G401 (cell line): ENCODE data around the gene TNFRSF25. TPM values are rescaled to one million over a fixed set of nuclear protein-coding genes. Genes with fewer than 3 reads are reported as not detected.
"Not testable (repeated sequence)": the region's sequence is repeated elsewhere in the genome, so short reads cannot be mapped to it uniquely, and the experiment has no call there.

Source experiments
- DNase-seq: peaks from one replicate; pipeline ENCODE4 v3.0.0-alpha.2; 2015; ENCODE audit warnings: low spot score
- in situ Hi-C: cut with HindIII; loops from 2 replicates; pipeline ENCODE4 v1.10.0; 2016; ENCODE audit warnings: low sequenced_read_pairs, mixed read lengths
- total RNA-seq: library from RNA; depleted of rRNA; stranded (reverse); fragments of >200 nt; shearing (Covaris generic); gene quantifications from 2 replicates; pipeline ENCODE4 v1.2.3, GENCODE V29; 2014

Gene TNFRSF25
- total RNA-seq, 1 experiment from 2014 or later = 4.9 TPM

- DNase-seq = no peak
- in situ Hi-C loops = no loop called here
These were observed 38.1 kb upstream of the TNFRSF25 start for GRCh38 chr1:6503884-6504602.

- in situ Hi-C loops = no loop called here
- no peak for DNase-seq
These were observed 36.3 kb upstream of the TNFRSF25 start for GRCh38 chr1:6502000-6502891.

- DNase-seq = no peak
- in situ Hi-C loops = no loop called here
These were observed 35.4 kb upstream of the TNFRSF25 start for GRCh38 chr1:6501279-6501813.

GRCh38 chr1:6500544-6501278 lies 34.7 kb upstream of the TNFRSF25 start:
- in situ Hi-C loops = no loop called here
- DNase-seq = no peak

GRCh38 chr1:6499296-6499695 lies 33.3 kb upstream of the TNFRSF25 start:
- in situ Hi-C loops = no loop called here
- DNase-seq = no peak

- in situ Hi-C loops = no loop called here
- no peak for DNase-seq
These were observed 32.7 kb upstream of the TNFRSF25 start for GRCh38 chr1:6498576-6499111.

- in situ Hi-C loops = no loop called here
- no peak for DNase-seq
These were observed 32.0 kb upstream of the TNFRSF25 start for GRCh38 chr1:6497867-6498575.

GRCh38 chr1:6497215-6497866 lies 31.4 kb upstream of the TNFRSF25 start:
- DNase-seq = peak; percentile 79
- in situ Hi-C loops = no loop called here

GRCh38 chr1:6496890-6497214 lies 30.9 kb upstream of the TNFRSF25 start:
- in situ Hi-C loops = no loop called here
- DNase-seq = no peak

- DNase-seq = peak; percentile 50
- in situ Hi-C loops = no loop called here
These were observed 30.4 kb upstream of the TNFRSF25 start for GRCh38 chr1:6496365-6496721.

- DNase-seq = peak; percentile 87
- in situ Hi-C loops = no loop called here
These were observed 29.8 kb upstream of the TNFRSF25 start for GRCh38 chr1:6495540-6496364.

- DNase-seq = peak; percentile 79
- in situ Hi-C loops = no loop called here
These were observed 29.1 kb upstream of the TNFRSF25 start for GRCh38 chr1:6495041-6495441.

GRCh38 chr1:6494627-6495026 lies 28.7 kb upstream of the TNFRSF25 start:
- DNase-seq = peak; percentile 58

GRCh38 chr1:6493834-6494223 lies 27.9 kb upstream of the TNFRSF25 start:
- DNase-seq, in situ Hi-C loops: not testable (repeated sequence)

More at GRCh38 chr1:6494627-6495026, 28.7 kb upstream of the TNFRSF25 start:
- in situ Hi-C loops = no loop called here

- DNase-seq = no peak
- in situ Hi-C loops = no loop called here
These were observed 26.0 kb upstream of the TNFRSF25 start for GRCh38 chr1:6491966-6492365.

- peak; percentile 36 for DNase-seq
- in situ Hi-C loops = no loop called here
These were observed 25.5 kb upstream of the TNFRSF25 start, which contains the start of gene PLEKHG5 for GRCh38 chr1:6491480-6491962. Gene PLEKHG5 (minus strand): TSS chr1:6491667. CDS start chr1:6477571, 14,096 bp downstream.

GRCh38 chr1:6491081-6491449 lies 25.1 kb upstream of the TNFRSF25 start:
- DNase-seq = peak; percentile 42
- in situ Hi-C loops = no loop called here
